Neural cell (in vitro differentiated cells): Measurements from ENCODE around the gene AKAP8L. TPM values are rescaled to one million over a fixed set of nuclear protein-coding genes. Genes with fewer than 3 reads are reported as not detected.

Experiments used
- H2AFZ ChIP-seq: fragments of 200-600, 300-800 bp; sonication (generic), shearing (Covaris generic); 2 replicates; pipeline ENCODE4 v1.6.0; 2014; ENCODE audit warnings: low read depth, mild to moderate bottlenecking, antibody characterized with exemption, low read length, moderate library complexity
- H3F3A ChIP-seq: fragments of 200-600 bp; shearing (Covaris generic); 2 replicates; pipeline ENCODE4 v1.6.1; 2016; ENCODE audit warnings: mild to moderate bottlenecking, moderate library complexity, mixed read lengths, antibody characterized with exemption, low read length; ENCODE audit not compliant: insufficient read depth, poor library complexity, severe bottlenecking
- H3K27ac ChIP-seq: fragments of 200-600, 300-800 bp; sonication (generic), shearing (Covaris generic); 2 replicates; pipeline ENCODE4 v1.5.1; 2014; ENCODE audit warnings: mild to moderate bottlenecking, low read length, moderate library complexity
- H3K27me3 ChIP-seq: fragments of 300-800, 200-600 bp; sonication (generic), shearing (Covaris generic); 2 replicates; pipeline ENCODE4 v1.6.0; 2014; ENCODE audit warnings: mild to moderate bottlenecking, low read depth, low read length, moderate library complexity; ENCODE audit not compliant: insufficient read depth
- H3K36me3 ChIP-seq: fragments of 300-800, 200-600 bp; sonication (generic), shearing (Covaris generic); 2 replicates; pipeline ENCODE4 v1.5.1; 2014; ENCODE audit warnings: mild to moderate bottlenecking, antibody characterized with exemption, low read length, moderate library complexity; ENCODE audit not compliant: insufficient read depth
- H3K4me2 ChIP-seq: fragments of 300-800, 200-600 bp; sonication (generic), shearing (Covaris generic); 2 replicates; pipeline ENCODE4 v1.6.0; 2014; ENCODE audit warnings: mild to moderate bottlenecking, low read length
- H3K4me3 ChIP-seq: fragments of 300-800, 200-600 bp; sonication (generic), shearing (Covaris generic); 2 replicates; pipeline ENCODE4 v1.5.1; 2014; ENCODE audit warnings: mild to moderate bottlenecking, low read length, moderate library complexity
- H3K79me2 ChIP-seq: fragments of 200-600 bp; shearing (Covaris generic); replicated peaks from 2 replicates; pipeline ENCODE4 v1.6.0; 2014; ENCODE audit warnings: mild to moderate bottlenecking, low read length, moderate library complexity; ENCODE audit not compliant: insufficient read depth
- H3K9ac ChIP-seq: fragments of 300-800, 200-600 bp; sonication (generic), shearing (Covaris generic); 2 replicates; pipeline ENCODE4 v1.6.1; 2016; ENCODE audit warnings: mild to moderate bottlenecking, low read length, mixed read lengths
- H3K9me2 ChIP-seq: fragments of 200-600 bp; shearing (Covaris generic); 2 replicates; pipeline ENCODE4 v1.6.1; 2016; ENCODE audit warnings: mild to moderate bottlenecking, low read length, mixed read lengths; ENCODE audit not compliant: insufficient read depth
- H3K9me3 ChIP-seq: fragments of 200-600, 300-800 bp; sonication (generic), shearing (Covaris generic); 2 replicates; pipeline ENCODE4 v1.6.1; 2016; ENCODE audit warnings: mild to moderate bottlenecking, mixed run types, low read length, moderate library complexity, mixed read lengths
- H4K20me1 ChIP-seq: fragments of 200-600 bp; shearing (Covaris generic); 2 replicates; pipeline ENCODE4 v1.6.1; 2016; ENCODE audit warnings: mild to moderate bottlenecking, mixed run types; ENCODE audit not compliant: insufficient read depth
- CTCF ChIP-seq: fragments of 450-650 bp; IDR thresholded peaks from 2 replicates; pipeline ENCODE4 v1.5.1; 2014; ENCODE audit warnings: antibody characterized with exemption, mild to moderate bottlenecking, moderate library complexity; ENCODE audit not compliant: poor library complexity, severe bottlenecking
- EP300 ChIP-seq: fragments of 450-650 bp; conservative IDR thresholded peaks from 2 replicates; pipeline ENCODE4 v1.6.1; 2014; ENCODE audit warnings: antibody characterized with exemption, mild to moderate bottlenecking, moderate library complexity; ENCODE audit not compliant: poor library complexity, severe bottlenecking
- EZH2 ChIP-seq: fragments of 200-600, 300-800 bp; shearing (Covaris generic), sonication (generic); IDR thresholded peaks from 2 replicates; pipeline ENCODE4 v1.6.1; 2014; ENCODE audit warnings: antibody characterized with exemption, low read length, borderline replicate concordance, mild to moderate bottlenecking; ENCODE audit not compliant: insufficient read depth, poor library complexity, severe bottlenecking
- MXI1 ChIP-seq: fragments of 450-650 bp; conservative IDR thresholded peaks from 2 replicates; pipeline ENCODE4 v1.6.1; 2014; ENCODE audit warnings: antibody characterized with exemption, mild to moderate bottlenecking; ENCODE audit not compliant: poor library complexity, severe bottlenecking
- POLR2AphosphoS5 ChIP-seq: IDR thresholded peaks from 2 replicates; pipeline ENCODE4 v1.6.1; 2012
- RAD21 ChIP-seq: fragments of 450-650 bp; conservative IDR thresholded peaks from 2 replicates; pipeline ENCODE4 v1.6.1; 2014; ENCODE audit warnings: antibody characterized with exemption, mild to moderate bottlenecking, moderate library complexity
- REST ChIP-seq: IDR thresholded peaks from 2 replicates; pipeline ENCODE4 v1.6.1; 2012; ENCODE audit warnings: borderline replicate concordance
- SMC3 ChIP-seq: fragments of 450-650 bp; conservative IDR thresholded peaks from 2 replicates; pipeline ENCODE4 v1.6.1; 2014; ENCODE audit warnings: antibody characterized with exemption, mild to moderate bottlenecking, moderate library complexity; ENCODE audit not compliant: poor library complexity
- TAF1 ChIP-seq: IDR thresholded peaks from 2 replicates; pipeline ENCODE4 v1.6.1; 2012; ENCODE audit warnings: low read depth
- polyA plus RNA-seq: library from polyadenylated mRNA; depleted of rRNA; stranded (reverse); fragments of >200 nt; gene quantifications from 2 replicates; pipeline ENCODE4 v1.2.3, GENCODE V29; 2014

AKAP8L gene
- polyA plus RNA-seq, 1 donor from 2014 or later: 281 TPM

DNA sequence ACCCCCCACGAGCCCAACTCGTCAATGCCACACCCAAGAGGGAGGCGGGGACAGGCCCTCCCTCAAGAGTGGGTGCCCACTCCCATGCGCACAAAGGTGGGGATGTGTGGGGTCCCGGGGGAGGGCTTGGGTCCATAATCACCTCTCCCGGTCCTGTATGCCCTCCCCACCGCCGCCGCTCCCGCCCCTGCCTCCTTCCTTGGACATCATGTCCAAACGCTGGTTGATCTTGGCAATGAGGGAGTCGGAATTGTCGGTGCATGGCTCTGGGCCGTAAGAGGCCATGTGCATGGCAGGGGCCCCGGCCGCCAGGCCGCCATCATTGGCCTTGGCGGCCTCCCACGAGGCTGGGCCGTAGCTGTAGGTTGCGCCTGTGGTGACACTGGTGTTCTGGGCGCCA, 45.1 kb downstream of the AKAP8L start:
- Histone ChIP-seq H3K36me3 (no peaks in the 10 kb centered on the region), H3K9ac (no peak overlapping the region), H3K9me3 (no peaks in the 10 kb centered on the region), H3K9me2 (no peaks in the 10 kb centered on the region), H3K4me3 (no peak overlapping the region), H3F3A (no peaks in the 10 kb centered on the region), H2AFZ (no peak overlapping the region), H4K20me1 (peaks cover 5% of the 10 kb centered on the region), H3K79me2 (peaks cover 34% of the 10 kb centered on the region), H3K4me2 (no peak overlapping the region), H3K27me3 (no peaks in the 10 kb centered on the region), H3K27ac (no peak overlapping the region)
- TF ChIP-seq POLR2AphosphoS5 (no peak), MXI1 (no peak), CTCF (no peak), TAF1 (no peak), SMC3 (no peak), EZH2 (no peak), REST (no peak), RAD21 (no peak), EP300 (no peak)

GRCh38 chr19:15372891-15373301, 45.9 kb downstream of the AKAP8L start:
- Histone ChIP-seq H3K4me3 (no peak overlapping the region), H3K27ac (no peak overlapping the region), H3K36me3 (no peaks in the 10 kb centered on the region), H3K9me3 (no peaks in the 10 kb centered on the region), H3K9ac (no peak overlapping the region), H3K27me3 (no peaks in the 10 kb centered on the region), H2AFZ (no peak overlapping the region), H3K79me2 (peaks cover 31% of the 10 kb centered on the region), H3K9me2 (no peaks in the 10 kb centered on the region), H3K4me2 (no peak overlapping the region), H4K20me1 (peaks cover 5% of the 10 kb centered on the region), H3F3A (no peaks in the 10 kb centered on the region)
- TF ChIP-seq TAF1 (no peak), EP300 (no peak), EZH2 (no peak), POLR2AphosphoS5 (no peak), RAD21 (no peak), MXI1 (no peak), REST (no peak), CTCF (no peak), SMC3 (no peak)
